Amniotic epithelial cell (primary cell): ENCODE data around the gene HOXA4.
A peak's percentile ranks its signal among the peaks of the same experiment; 100 is the strongest.

Experiments
- DNase-seq: peaks from one replicate; pipeline ENCODE4 v3.0.0-alpha.2; 2010; ENCODE audit warnings: low read depth

Gene HOXA4

DNA sequence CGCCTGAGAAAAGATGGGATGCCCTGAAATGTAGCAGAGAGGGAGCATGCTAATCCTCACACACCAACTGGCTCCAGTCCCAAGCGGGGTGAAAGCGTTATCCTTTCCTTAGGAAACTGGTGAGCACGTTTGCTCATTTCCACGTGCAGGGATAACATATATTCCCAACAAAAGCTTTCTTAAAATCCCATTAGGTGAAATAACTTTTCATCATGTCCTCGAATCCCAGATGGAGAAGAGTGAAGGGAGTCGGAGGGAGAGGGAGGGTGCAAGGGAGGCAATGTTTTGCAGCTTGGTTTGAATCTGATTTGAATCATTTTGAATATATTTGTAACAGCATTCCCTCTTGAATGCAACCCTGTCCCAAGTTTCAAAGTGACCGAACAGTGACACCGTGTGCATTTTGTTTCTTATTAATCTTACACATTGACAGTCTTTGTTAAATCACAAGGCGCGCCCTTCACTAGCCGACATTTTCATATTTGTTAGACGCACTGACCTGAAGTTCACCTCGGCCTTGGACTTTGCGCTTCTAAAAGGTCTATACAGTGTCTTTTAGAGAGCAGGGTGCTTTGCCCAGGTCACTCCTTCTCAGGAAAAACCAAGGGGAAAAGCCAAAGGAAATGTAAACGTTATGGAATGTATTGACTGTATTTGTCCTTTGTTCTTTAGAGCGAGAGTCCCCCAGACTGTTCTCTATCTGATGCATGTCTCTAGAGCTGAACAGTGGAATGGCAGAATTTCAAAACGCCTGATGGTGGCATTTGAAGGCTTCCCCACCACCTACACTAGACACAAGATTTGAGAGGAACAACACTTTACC lies 3.1 kb upstream of the HOXA4 start:
- no peak for DNase-seq

- DNase-seq = no peak
Observed at GRCh38 chr7:27132978-27133377, 2.4 kb upstream of the HOXA4 start.

DNA sequence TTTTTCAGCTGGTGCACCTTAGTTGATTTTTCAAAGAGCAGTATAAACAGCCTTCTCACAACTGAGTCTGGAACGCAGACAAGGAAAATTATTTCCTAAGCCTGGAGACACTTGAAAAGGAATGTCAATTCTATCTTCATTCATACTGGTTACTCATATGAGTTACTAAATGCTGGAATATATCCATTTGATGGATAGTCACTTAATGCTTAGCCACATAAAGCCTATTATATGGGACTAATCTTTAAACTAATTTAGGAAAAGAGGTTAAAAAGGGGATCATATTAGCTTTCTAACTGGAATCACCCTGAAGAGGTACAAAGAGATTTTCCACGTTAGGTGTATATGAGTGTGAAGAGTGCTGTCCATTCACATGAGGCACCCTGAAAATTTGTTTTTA lies 1.7 kb upstream of the HOXA4 start:
- DNase-seq = peak; percentile 40

- no peak for DNase-seq
Observed at GRCh38 chr7:27131390-27131819, 848 bp upstream of the HOXA4 start.

- DNase-seq = peak; percentile 37
Observed at GRCh38 chr7:27129729-27130539, 623 bp downstream of the HOXA4 start.

DNA sequence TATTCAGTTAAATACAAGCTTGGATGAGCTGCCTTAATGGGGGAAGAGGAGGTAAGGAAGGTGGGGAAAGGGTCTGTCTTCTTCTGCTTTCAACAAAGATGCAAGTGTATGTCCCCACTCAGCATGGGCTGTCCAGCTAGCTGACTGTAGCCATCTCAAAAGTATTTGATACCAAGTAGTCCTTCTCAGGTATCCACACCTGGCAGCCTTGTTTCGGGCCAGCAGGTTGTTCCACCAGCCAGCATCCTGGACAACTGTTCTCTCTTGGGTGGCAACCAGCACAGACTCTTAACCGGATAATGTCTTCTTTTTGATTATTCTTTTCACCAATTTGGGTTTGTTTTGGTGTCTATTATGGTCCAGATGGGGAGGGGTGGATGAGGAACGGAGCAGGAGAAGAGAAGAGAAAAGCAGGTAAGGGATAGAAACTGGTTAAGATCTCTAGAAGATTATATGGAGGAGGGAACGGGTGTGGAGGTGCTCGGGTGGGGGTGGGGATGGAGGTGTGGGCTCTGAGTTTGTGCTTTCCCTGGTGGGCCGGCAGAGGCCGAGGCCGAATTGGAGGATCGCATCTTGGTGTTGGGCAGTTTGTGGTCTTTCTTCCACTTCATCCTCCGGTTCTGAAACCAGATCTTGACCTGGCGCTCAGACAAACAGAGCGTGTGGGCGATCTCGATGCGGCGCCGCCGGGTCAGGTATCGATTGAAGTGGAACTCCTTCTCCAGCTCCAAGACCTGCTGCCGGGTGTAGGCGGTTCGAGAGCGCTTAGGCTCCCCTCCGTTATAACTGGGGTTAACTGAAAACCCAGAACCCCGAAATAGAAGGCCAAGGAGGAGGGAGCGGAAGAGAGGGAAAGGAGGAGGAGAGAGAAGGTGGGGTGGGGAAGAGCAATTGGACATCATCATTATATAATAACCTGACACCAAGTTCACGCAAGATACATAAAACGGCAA lies 1.5 kb downstream of the HOXA4 start:
- no peak for DNase-seq

DNA sequence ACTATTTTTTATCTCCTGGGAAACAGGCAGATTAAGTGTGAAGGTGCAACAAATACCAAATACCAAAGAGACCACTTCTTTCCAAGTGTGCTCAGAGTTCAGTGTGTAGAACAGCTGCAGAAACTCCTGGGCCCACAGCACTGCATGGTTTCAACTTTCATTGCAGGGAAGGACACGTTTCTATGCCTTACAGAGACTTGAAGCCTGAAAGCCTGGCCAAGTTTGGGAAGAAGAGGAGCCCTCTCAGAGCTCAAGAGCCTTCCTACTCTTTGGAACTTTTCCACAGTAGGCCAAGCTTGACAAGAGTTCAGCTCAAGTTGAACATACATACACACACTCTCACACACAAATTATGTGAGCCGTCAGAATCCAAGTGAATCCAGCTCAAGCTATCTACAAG lies 2.5 kb downstream of the HOXA4 start:
- peak; percentile 60 for DNase-seq

DNA sequence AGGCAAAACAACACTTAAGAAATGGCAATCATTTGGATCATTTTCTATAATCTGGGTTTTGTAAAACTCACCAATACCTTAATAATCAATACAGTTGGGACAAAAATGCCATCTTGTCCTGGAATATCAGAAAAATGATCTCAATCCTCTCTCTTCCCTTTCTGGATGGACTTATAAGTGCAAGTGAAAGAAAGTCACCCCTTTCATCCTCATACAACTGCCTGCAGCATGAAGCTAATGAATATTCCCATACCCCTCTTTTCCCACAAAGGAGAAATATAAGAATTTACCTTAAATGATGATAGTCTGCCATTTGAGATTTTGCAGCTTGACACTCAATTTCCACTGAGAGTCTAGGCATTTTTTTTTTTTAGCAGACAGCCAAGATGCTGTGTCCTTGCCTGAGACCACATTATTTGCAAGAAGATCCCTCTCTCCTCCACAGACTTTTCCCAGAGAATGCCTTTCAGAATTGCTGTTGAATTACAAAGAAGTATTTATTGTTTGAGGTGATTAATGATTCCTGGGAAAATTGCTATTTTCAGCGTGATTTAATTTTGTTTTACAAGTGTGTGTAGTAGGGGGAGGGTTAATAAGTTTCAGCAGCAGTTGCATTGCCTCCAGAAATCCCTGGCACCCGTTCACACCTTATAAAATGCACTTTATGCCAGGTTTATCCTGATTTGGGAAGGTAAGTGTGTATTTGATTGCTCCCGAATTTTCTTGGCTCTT lies 3.8 kb downstream of the HOXA4 start:
- DNase-seq = no peak

- DNase-seq = no peak
Observed at GRCh38 chr7:27125986-27126394, 4.6 kb downstream of the HOXA4 start.

GRCh38 chr7:27124902-27125689 lies 5.5 kb downstream of the HOXA4 start:
- no peak for DNase-seq

GRCh38 chr7:27124096-27124901 lies 6.3 kb downstream of the HOXA4 start:
- DNase-seq = peak; percentile 95

GRCh38 chr7:27123477-27124053 lies 7.0 kb downstream of the HOXA4 start:
- no peak for DNase-seq

DNA sequence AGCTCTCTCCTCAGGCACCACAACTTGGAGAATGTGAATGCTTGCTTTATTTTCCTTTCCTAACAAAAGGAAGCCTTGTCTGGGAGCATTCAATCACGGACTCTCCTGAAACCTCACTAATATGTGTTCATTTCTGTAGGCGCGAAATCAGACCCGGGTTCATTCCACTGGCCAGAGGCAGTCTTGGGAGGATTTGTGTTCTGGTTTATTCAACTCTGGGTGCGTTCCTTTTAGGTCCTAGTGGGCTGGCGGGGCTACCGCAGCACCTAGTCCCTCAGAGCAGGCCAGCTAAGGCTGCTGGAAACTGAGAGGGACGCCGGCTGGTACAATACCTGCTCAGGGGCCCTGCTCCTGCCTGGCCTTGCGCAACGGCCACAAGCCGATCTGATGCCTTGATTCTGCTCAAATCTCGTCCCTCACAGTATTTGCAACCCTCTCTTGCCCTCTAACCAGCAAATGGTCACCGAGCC lies 7.5 kb downstream of the HOXA4 start:
- no peak for DNase-seq

- DNase-seq = no peak
Observed at GRCh38 chr7:27122077-27122910, 8.3 kb downstream of the HOXA4 start.

GRCh38 chr7:27121684-27122076 lies 8.9 kb downstream of the HOXA4 start:
- DNase-seq = no peak

GRCh38 chr7:27119412-27119911 lies 11.1 kb downstream of the HOXA4 start:
- DNase-seq = no peak

GRCh38 chr7:27118580-27118979 lies 12.0 kb downstream of the HOXA4 start:
- DNase-seq = no peak

DNA sequence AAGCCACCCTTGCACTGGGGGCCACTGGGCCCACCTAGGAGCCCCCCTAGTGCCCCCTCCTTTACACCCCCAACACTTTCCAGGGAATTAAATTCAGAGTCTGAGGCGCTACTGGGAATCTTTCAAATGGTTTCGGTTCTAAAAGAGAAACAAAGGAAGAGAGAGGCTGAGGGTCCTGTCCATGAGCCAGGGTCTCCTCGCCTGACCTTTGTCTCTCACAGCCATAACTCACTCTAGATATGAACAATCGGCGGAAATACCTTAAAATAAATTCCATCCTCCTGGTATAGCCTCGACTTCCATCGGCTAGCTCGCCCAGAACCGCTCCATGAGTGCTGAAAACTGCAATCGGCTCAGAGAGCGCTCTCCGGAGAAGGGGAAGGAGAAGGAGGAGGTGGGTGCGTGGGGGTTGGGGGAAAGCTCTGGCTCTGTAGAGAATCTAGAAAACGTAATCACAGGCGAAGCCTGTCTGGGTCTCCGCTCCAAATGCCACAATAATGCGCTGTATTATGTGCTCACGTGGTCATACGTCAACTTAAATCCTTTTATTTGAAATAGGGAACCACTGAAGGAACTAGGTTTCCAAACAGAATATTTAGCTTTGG lies 12.6 kb downstream of the HOXA4 start:
- peak; percentile 93 for DNase-seq
